PFSK-1 (cell line): ENCODE results near the gene WNT4.

Experiments used
- POLR2AphosphoS5 ChIP-seq: IDR thresholded peaks from 2 replicates; pipeline ENCODE4 v1.6.1; 2012; ENCODE audit warnings: low read depth, mild to moderate bottlenecking, control low read depth, low read length, moderate library complexity
- SIN3A ChIP-seq: IDR thresholded peaks from 2 replicates; pipeline ENCODE4 v1.6.1; 2012; ENCODE audit warnings: mild to moderate bottlenecking, low read length, moderate library complexity, borderline replicate concordance; ENCODE audit not compliant: insufficient read depth
- TAF1 ChIP-seq: IDR thresholded peaks from 2 replicates; pipeline ENCODE4 v1.6.1; 2012; ENCODE audit warnings: low read length, control low read depth, borderline replicate concordance; ENCODE audit not compliant: insufficient read depth

DNA sequence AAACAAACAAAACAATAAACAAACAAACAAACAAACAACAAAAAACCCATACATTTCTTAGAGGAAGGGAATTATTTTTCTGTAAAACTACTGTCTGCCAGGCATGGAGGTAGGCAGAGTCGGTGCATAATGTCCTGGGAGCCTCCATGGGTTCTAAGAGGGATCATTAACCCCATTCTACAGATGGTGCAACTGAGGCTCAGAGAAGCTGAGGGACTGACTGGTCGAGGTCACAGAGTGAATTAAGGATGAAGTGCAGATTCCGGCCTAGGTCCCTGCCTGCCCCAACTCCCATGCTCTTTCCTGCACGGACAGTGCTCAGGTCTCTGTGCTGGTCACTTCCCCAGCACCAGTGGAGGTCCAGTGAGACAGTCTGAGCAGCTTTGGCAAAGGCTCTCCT, 15.8 kb upstream of the WNT4 start:
- no peak for TF ChIP-seq POLR2AphosphoS5
- TF ChIP-seq TAF1 = no peak
- TF ChIP-seq SIN3A = no peak
